GM12878 (cell line): ENCODE measurements around the gene AGK. TPM values are rescaled to one million over a fixed set of nuclear protein-coding genes. Genes with fewer than 3 reads are reported as not detected.

ENCODE experiments used
- ATAC-seq: fragments of 200-7000 bp; cut with Tn5 transposase; 3 replicates; pipeline ENCODE4 v1.9.1; 2020; ENCODE audit warnings: mild to moderate bottlenecking, moderate library complexity
- BruUV-seq: library from RNA; stranded (reverse); fragments of 400-500 nt; replicated peaks from 2 replicates; lab custom pipeline; 2021; lab: Mats Ljungman, UMichigan
- CTCF ChIA-PET: fragments of 300-600 bp; sonication (Branson Sonifier 250); formaldehyde crosslinking; extraction: SDS; loops from one replicate; lab custom pipeline; 2021; ENCODE audit warnings: inconsistent platforms; lab: Yijun Ruan, JAX
- POLR2A ChIA-PET: fragments of 350-600 bp; formaldehyde crosslinking; extraction: SDS; loops from one replicate; lab custom pipeline; 2021; ENCODE audit warnings: inconsistent platforms; lab: Charles Lee
- RAD21 ChIA-PET: fragments of 300-600 bp; sonication (Branson Sonifier 250); formaldehyde crosslinking; loops from one replicate; lab custom pipeline; 2023; ENCODE audit warnings: antibody characterized with exemption; ENCODE audit not compliant: unreplicated experiment; lab: Charles Lee
- SMC1A ChIA-PET: fragments of 300-600 bp; sonication (Branson Sonifier 250); formaldehyde crosslinking; loops from one replicate; lab custom pipeline; 2023; ENCODE audit not compliant: unreplicated experiment, uncharacterized antibody; lab: Charles Lee
- DNase-seq: peaks from one replicate; pipeline ENCODE4 v3.0.0-alpha.2; 2011; ENCODE audit warnings: low read depth, low spot score
- FAIRE-seq: peaks from 3 replicates; lab custom pipeline; 2011; peaks lifted over from hg19 to GRCh38; lab: Jason Lieb, UNC
- H2AFZ ChIP-seq: 2 replicates; pipeline ENCODE4 v1.6.0; 2011; ENCODE audit warnings: low read depth, low read length, control low read depth; ENCODE audit not compliant: control insufficient read depth
- H3K27ac ChIP-seq: 2 replicates; pipeline ENCODE4 v1.5.1; 2011; ENCODE audit warnings: control low read depth; ENCODE audit not compliant: control insufficient read depth, insufficient read depth
- H3K27me3 ChIP-seq, 2 experiments: replicated peaks in 1 of 2; 2 replicates each; pipeline versions ENCODE4 v1.6.0 to v1.6.1; 2011; ENCODE audit warnings: low read length in 1 of 2; ENCODE audit not compliant: control insufficient read depth in 2 of 2, insufficient read depth in 2 of 2
- H3K36me3 ChIP-seq, 2 experiments: 2 replicates each; pipeline ENCODE4 v1.5.1; 2011; ENCODE audit warnings: low read length in 1 of 2; ENCODE audit not compliant: control insufficient read depth in 2 of 2, insufficient read depth in 2 of 2
- H3K4me1 ChIP-seq: 2 replicates; pipeline ENCODE4 v1.6.1; 2011; ENCODE audit warnings: mild to moderate bottlenecking, low read length, moderate library complexity, mixed read lengths; ENCODE audit not compliant: control insufficient read depth, insufficient read depth
- H3K4me2 ChIP-seq: 2 replicates; pipeline ENCODE4 v1.6.0; 2011; ENCODE audit warnings: control low read depth; ENCODE audit not compliant: control insufficient read depth, insufficient read depth
- H3K4me3 ChIP-seq: fragments of 200-600 bp; sonication (generic); 2 replicates; pipeline ENCODE4 v1.5.1; 2016
- H3K79me2 ChIP-seq: 2 replicates; pipeline ENCODE4 v1.6.0; 2011; ENCODE audit warnings: low read length; ENCODE audit not compliant: control insufficient read depth, insufficient read depth
- H3K9ac ChIP-seq: 2 replicates; pipeline ENCODE4 v1.8.0; 2011; ENCODE audit warnings: low read length, control low read depth, mixed read lengths; ENCODE audit not compliant: control insufficient read depth, insufficient read depth
- H3K9me3 ChIP-seq: replicated peaks from 3 replicates; pipeline ENCODE4 v1.5.1; 2011; ENCODE audit warnings: mild to moderate bottlenecking, low read length; ENCODE audit not compliant: control insufficient read depth, insufficient read depth
- H4K20me1 ChIP-seq: 2 replicates; pipeline ENCODE4 v1.6.0; 2011; ENCODE audit not compliant: control insufficient read depth, insufficient read depth
- ATF7 ChIP-seq: fragments of 450-650 bp; IDR thresholded peaks from 2 replicates; pipeline ENCODE4 v1.6.1; 2016; ENCODE audit warnings: low read depth, mild to moderate bottlenecking
- BCL11A ChIP-seq: IDR thresholded peaks from 2 replicates; pipeline ENCODE4 v1.6.1; 2011; ENCODE audit warnings: low read depth, low read length
- FOXK2 ChIP-seq: fragments of 450-650 bp; IDR thresholded peaks from 2 replicates; pipeline ENCODE4 v1.6.1; 2017; ENCODE audit warnings: mild to moderate bottlenecking, moderate library complexity
- MEF2A ChIP-seq: IDR thresholded peaks from 2 replicates; pipeline ENCODE4 v1.6.1; 2011; ENCODE audit warnings: low read depth, mild to moderate bottlenecking, low read length, moderate library complexity; ENCODE audit not compliant: insufficient read depth
- MTA2 ChIP-seq: fragments of 450-650 bp; IDR thresholded peaks from 2 replicates; pipeline ENCODE4 v1.6.1; 2016; ENCODE audit warnings: low read depth, mild to moderate bottlenecking, moderate library complexity
- MTA3 ChIP-seq: IDR thresholded peaks from 2 replicates; pipeline ENCODE4 v1.6.1; 2012; ENCODE audit warnings: low read length, inconsistent platforms, borderline replicate concordance
- MYC ChIP-seq: IDR thresholded peaks from 2 replicates; pipeline ENCODE4 v1.6.1; 2011; ENCODE audit warnings: mild to moderate bottlenecking, low read length, moderate library complexity, inconsistent platforms; ENCODE audit not compliant: insufficient read depth, insufficient replicate concordance, insufficient read length, severe bottlenecking
- NR2C2 ChIP-seq: IDR thresholded peaks from 2 replicates; pipeline ENCODE4 v1.6.1; 2011; ENCODE audit warnings: borderline replicate concordance, low read depth; ENCODE audit not compliant: control insufficient read depth, insufficient read length
- RAD21 ChIP-seq: IDR thresholded peaks from 2 replicates; pipeline ENCODE4 v1.6.1; 2011; ENCODE audit warnings: mild to moderate bottlenecking, low read depth, low read length, moderate library complexity; ENCODE audit not compliant: insufficient read depth
- SIN3A ChIP-seq: IDR thresholded peaks from 2 replicates; pipeline ENCODE4 v1.6.1; 2012; ENCODE audit warnings: low read depth, low read length, improper control_type of control experiment
- STAT1 ChIP-seq: fragments of 450-650 bp; conservative IDR thresholded peaks from 2 replicates; pipeline ENCODE4 v1.6.1; 2014; ENCODE audit warnings: antibody characterized with exemption, mild to moderate bottlenecking
- ZNF24 ChIP-seq: fragments of 450-650 bp; IDR thresholded peaks from 2 replicates; pipeline ENCODE4 v1.6.1; 2017; ENCODE audit warnings: antibody characterized with exemption, mild to moderate bottlenecking
- ZNF384 ChIP-seq: IDR thresholded peaks from 2 replicates; pipeline ENCODE4 v1.6.1; 2012; ENCODE audit warnings: low read depth, mild to moderate bottlenecking, low read length, improper control_type of control experiment, borderline replicate concordance
- WGBS: methylation state at CpG from one replicate; pipeline ENCODE4 v1.1.6; 2016; ENCODE audit warnings: low lambda C conversion rate; ENCODE audit not compliant: insufficient replicate concordance, insufficient coverage; ENCODE audit errors: missing lambda C conversion rate; 5-methylcytosine and 5-hydroxymethylcytosine counted together
- in situ Hi-C: fragments of 300-500 bp; cut with MboI; formaldehyde crosslinking; loops from 9 replicates; pipeline ENCODE4 v1.14.3; 2018; ENCODE audit warnings: mixed read lengths
- intact Hi-C: fragments of 100-400 bp; cut with micrococcal nuclease; formaldehyde crosslinking; loops from one replicate; pipeline ENCODE4 v1.14.2; 2022; ENCODE audit not compliant: unreplicated experiment
- polyA plus RNA-seq, 11 experiments: library from polyadenylated mRNA; depleted of rRNA in 4 of 11; unstranded in 6 of 11; stranded (reverse) in 5 of 11; fragments of >200 nt; fragmentation: Nextera tagmentation in 4 of 11; fragmentation: Illumina TruSeq in 1 of 11; extraction: Ambion mirVana in 4 of 11; extraction: Trizol in 1 of 11; gene quantifications; 1 replicate in 1 of 11; 2 replicates in 10 of 11; pipeline versions ENCODE4 v1.2.1 to v1.2.3, GENCODE V29; 2011 to 2016; ENCODE audit warnings: inconsistent platforms in 2 of 11, missing spikeins in 2 of 11, low read depth in 1 of 11
- total RNA-seq, 4 experiments: library from RNA; depleted of rRNA in 3 of 4; stranded (reverse); fragments of >200 nt in 3 of 4; fragmentation: Illumina TruSeq in 1 of 4; extraction: Trizol in 1 of 4; gene quantifications; 2 replicates each; pipeline versions ENCODE4 v1.2.1 to v1.2.3, GENCODE V29; 2013 to 2021
- TF ChIP-seq, protein P1 (sequence below): IDR thresholded peaks from 2 replicates; pipeline ENCODE4 v1.6.1; 2012; ENCODE audit warnings: low read depth, low read length, improper control_type of control experiment
- TF ChIP-seq, protein P2 (sequence below): fragments of 450-650 bp; IDR thresholded peaks from 2 replicates; pipeline ENCODE4 v1.6.1; 2017; ENCODE audit warnings: mild to moderate bottlenecking, moderate library complexity
- TF ChIP-seq, protein P3 (sequence below): fragments of 450-650 bp; IDR thresholded peaks from 2 replicates; pipeline ENCODE4 v1.6.1; 2017; ENCODE audit warnings: mild to moderate bottlenecking
- TF ChIP-seq, protein P4 (sequence below): fragments of 450-650 bp; conservative IDR thresholded peaks from 2 replicates; pipeline ENCODE4 v1.6.1; 2017; ENCODE audit warnings: mild to moderate bottlenecking, moderate library complexity

The AGK gene
- total and polyA plus RNA-seq, 10 of the 15 experiments (the other 5 are each of a cell fraction or from before 2014, with no cell fraction given): 32.5 to 85.6 (median 47.8) TPM

DNA sequence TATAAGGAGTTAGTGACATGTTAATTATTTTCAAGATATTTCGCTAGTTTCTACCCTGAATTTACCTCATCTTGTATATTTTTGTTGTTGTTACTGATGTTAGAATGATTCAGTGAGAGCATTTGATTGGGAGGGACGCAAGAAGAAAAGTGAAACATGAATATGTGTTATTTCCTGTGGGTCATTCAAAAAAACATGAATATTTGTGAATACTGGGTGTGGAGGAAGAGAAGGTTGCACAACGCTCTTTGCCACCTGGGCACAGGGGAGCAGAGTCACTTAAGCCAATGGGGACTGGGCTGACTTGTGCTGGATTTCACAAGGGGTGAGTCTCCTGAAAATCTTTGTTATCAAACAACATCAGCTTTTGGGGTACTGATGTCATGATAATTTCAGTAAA is 39.5 kb downstream of the AGK start:
- BruUV-seq: no TSS peak
- no peak overlapping the region for H3K4me2 ChIP-seq
- no peaks in the 10 kb centered on the region; the same call in none of the 2 replicates for H3K79me2 ChIP-seq
- FAIRE-seq (no peak), ATAC-seq (no peak), DNase-seq (no peak)
- H3K4me1 ChIP-seq: peaks cover 5% of the 10 kb centered on the region; the same call in 1 of the 2 replicates
- H3K4me3 ChIP-seq: no peak overlapping the region
- TF ChIP-seq RAD21 (no peak), FOXK2 (no peak), STAT1 (no peak), SIN3A (no peak), MTA3 (no peak), BCL11A (no peak), MYC (no peak), MEF2A (no peak), MTA2 (no peak), ZNF384 (no peak), ZNF24 (no peak), ATF7 (no peak), NR2C2 (no peak)
- TF ChIP-seq, protein P1, sequence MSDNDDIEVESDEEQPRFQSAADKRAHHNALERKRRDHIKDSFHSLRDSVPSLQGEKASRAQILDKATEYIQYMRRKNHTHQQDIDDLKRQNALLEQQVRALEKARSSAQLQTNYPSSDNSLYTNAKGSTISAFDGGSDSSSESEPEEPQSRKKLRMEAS: no peak
- TF ChIP-seq, protein P2, sequence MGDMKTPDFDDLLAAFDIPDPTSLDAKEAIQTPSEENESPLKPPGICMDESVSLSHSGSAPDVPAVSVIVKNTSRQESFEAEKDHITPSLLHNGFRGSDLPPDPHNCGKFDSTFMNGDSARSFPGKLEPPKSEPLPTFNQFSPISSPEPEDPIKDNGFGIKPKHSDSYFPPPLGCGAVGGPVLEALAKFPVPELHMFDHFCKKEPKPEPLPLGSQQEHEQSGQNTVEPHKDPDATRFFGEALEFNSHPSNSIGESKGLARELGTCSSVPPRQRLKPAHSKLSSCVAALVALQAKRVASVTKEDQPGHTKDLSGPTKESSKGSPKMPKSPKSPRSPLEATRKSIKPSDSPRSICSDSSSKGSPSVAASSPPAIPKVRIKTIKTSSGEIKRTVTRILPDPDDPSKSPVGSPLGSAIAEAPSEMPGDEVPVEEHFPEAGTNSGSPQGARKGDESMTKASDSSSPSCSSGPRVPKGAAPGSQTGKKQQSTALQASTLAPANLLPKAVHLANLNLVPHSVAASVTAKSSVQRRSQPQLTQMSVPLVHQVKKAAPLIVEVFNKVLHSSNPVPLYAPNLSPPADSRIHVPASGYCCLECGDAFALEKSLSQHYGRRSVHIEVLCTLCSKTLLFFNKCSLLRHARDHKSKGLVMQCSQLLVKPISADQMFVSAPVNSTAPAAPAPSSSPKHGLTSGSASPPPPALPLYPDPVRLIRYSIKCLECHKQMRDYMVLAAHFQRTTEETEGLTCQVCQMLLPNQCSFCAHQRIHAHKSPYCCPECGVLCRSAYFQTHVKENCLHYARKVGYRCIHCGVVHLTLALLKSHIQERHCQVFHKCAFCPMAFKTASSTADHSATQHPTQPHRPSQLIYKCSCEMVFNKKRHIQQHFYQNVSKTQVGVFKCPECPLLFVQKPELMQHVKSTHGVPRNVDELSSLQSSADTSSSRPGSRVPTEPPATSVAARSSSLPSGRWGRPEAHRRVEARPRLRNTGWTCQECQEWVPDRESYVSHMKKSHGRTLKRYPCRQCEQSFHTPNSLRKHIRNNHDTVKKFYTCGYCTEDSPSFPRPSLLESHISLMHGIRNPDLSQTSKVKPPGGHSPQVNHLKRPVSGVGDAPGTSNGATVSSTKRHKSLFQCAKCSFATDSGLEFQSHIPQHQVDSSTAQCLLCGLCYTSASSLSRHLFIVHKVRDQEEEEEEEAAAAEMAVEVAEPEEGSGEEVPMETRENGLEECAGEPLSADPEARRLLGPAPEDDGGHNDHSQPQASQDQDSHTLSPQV: no peak
- TF ChIP-seq, protein P3, sequence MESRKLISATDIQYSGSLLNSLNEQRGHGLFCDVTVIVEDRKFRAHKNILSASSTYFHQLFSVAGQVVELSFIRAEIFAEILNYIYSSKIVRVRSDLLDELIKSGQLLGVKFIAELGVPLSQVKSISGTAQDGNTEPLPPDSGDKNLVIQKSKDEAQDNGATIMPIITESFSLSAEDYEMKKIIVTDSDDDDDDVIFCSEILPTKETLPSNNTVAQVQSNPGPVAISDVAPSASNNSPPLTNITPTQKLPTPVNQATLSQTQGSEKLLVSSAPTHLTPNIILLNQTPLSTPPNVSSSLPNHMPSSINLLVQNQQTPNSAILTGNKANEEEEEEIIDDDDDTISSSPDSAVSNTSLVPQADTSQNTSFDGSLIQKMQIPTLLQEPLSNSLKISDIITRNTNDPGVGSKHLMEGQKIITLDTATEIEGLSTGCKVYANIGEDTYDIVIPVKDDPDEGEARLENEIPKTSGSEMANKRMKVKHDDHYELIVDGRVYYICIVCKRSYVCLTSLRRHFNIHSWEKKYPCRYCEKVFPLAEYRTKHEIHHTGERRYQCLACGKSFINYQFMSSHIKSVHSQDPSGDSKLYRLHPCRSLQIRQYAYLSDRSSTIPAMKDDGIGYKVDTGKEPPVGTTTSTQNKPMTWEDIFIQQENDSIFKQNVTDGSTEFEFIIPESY: no peak
- TF ChIP-seq, protein P4, sequence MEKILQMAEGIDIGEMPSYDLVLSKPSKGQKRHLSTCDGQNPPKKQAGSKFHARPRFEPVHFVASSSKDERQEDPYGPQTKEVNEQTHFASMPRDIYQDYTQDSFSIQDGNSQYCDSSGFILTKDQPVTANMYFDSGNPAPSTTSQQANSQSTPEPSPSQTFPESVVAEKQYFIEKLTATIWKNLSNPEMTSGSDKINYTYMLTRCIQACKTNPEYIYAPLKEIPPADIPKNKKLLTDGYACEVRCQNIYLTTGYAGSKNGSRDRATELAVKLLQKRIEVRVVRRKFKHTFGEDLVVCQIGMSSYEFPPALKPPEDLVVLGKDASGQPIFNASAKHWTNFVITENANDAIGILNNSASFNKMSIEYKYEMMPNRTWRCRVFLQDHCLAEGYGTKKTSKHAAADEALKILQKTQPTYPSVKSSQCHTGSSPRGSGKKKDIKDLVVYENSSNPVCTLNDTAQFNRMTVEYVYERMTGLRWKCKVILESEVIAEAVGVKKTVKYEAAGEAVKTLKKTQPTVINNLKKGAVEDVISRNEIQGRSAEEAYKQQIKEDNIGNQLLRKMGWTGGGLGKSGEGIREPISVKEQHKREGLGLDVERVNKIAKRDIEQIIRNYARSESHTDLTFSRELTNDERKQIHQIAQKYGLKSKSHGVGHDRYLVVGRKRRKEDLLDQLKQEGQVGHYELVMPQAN: no peak
- H3K9me3 ChIP-seq: no peaks in the 10 kb centered on the region; the same call in 2 of the 3 replicates
- ChIA-PET POLR2A (interaction anchor here (0.6 kb wide), 1 partner anchor 72 kb away, joined by 3 read pairs; no protein-coding TSS in a partner anchor), SMC1A (no interaction called here), RAD21 (interaction anchor here (0.6 kb wide), 1 partner anchor 934 kb away, joined by 3 read pairs; no protein-coding TSS in a partner anchor), CTCF (interaction anchor here (1.0 to 1.9 kb wide), 3 partner anchors 9 to 59 kb away, joined by 3 to 4 read pairs (median 3); no protein-coding TSS in a partner anchor)
- H3K9ac ChIP-seq: no peak overlapping the region
- no peaks in the 10 kb centered on the region; a peak in 2 of 4 replicates for H3K36me3 ChIP-seq
- no peaks in the 10 kb centered on the region for H3K27me3 ChIP-seq
- in situ Hi-C loops (no loop called here), intact Hi-C loops (no loop called here)
- H2AFZ ChIP-seq: no peak overlapping the region
- H4K20me1 ChIP-seq: no peaks in the 10 kb centered on the region
- H3K27ac ChIP-seq: no peak overlapping the region
- WGBS: 35% methylated on average over 3 of the region's 3 CpGs
